ENCODE measurements around the gene NPR1.
A peak's percentile ranks its signal among the peaks of the same experiment; 100 is the strongest.

NPR1 gene

GRCh38 chr1:153684892-153685291 lies 6.4 kb downstream of the NPR1 start:
- H3K36me3 ChIP-seq (ENCODE audit: control insufficient read depth, insufficient read depth, low read length): peaks cover 13% of the 10 kb centered on the region
- peaks cover 25% of the 10 kb centered on the region for H3K4me1 ChIP-seq (ENCODE audit: control insufficient read depth, insufficient read depth, low read length)
- H3K27ac ChIP-seq (ENCODE audit: low read depth, low read length): no peak overlapping the region
- H3K9me3 ChIP-seq (ENCODE audit: control insufficient read depth, insufficient read depth, low read depth, low read length): no peaks in the 10 kb centered on the region
- no peak overlapping the region for H3K9ac ChIP-seq (ENCODE audit: low read length)
- peaks cover 15% of the 10 kb centered on the region for H3K27me3 ChIP-seq (ENCODE audit: control insufficient read depth, insufficient read depth, low read length)
- no peak overlapping the region for H3K4me3 ChIP-seq (ENCODE audit: low read depth, low read length)

GRCh38 chr1:153685544-153686340 lies 7.3 kb downstream of the NPR1 start:
- Histone ChIP-seq H3K4me1 (ENCODE audit: control insufficient read depth, insufficient read depth, low read length) (peaks cover 24% of the 10 kb centered on the region; the same call in 1 of the 2 replicates), H3K27me3 (ENCODE audit: control insufficient read depth, insufficient read depth, low read length) (peaks cover 7% of the 10 kb centered on the region), H3K9ac (ENCODE audit: low read length) (no peak overlapping the region), H3K27ac (ENCODE audit: low read depth, low read length) (no peak overlapping the region), H3K4me3 (ENCODE audit: low read depth, low read length) (no peak overlapping the region), H3K9me3 (ENCODE audit: control insufficient read depth, insufficient read depth, low read depth, low read length) (no peaks in the 10 kb centered on the region), H3K36me3 (ENCODE audit: control insufficient read depth, insufficient read depth, low read length) (peaks cover 13% of the 10 kb centered on the region)

- Histone ChIP-seq H3K9me3 (ENCODE audit: control insufficient read depth, insufficient read depth, low read depth, low read length) (no peaks in the 10 kb centered on the region), H3K36me3 (ENCODE audit: control insufficient read depth, insufficient read depth, low read length) (peaks cover 13% of the 10 kb centered on the region), H3K9ac (ENCODE audit: low read length) (no peak overlapping the region), H3K27ac (ENCODE audit: low read depth, low read length) (no peak overlapping the region), H3K27me3 (ENCODE audit: control insufficient read depth, insufficient read depth, low read length) (no peaks in the 10 kb centered on the region), H3K4me3 (ENCODE audit: low read depth, low read length) (no peak overlapping the region), H3K4me1 (ENCODE audit: control insufficient read depth, insufficient read depth, low read length) (peaks cover 22% of the 10 kb centered on the region; the same call in 1 of the 2 replicates)
Measured at GRCh38 chr1:153687346-153688125, 9.0 kb downstream of the NPR1 start.

GRCh38 chr1:153688276-153688675 lies 9.8 kb downstream of the NPR1 start:
- Histone ChIP-seq H3K27me3 (ENCODE audit: control insufficient read depth, insufficient read depth, low read length) (no peaks in the 10 kb centered on the region), H3K4me1 (ENCODE audit: control insufficient read depth, insufficient read depth, low read length) (peaks cover 22% of the 10 kb centered on the region; the same call in 1 of the 2 replicates), H3K36me3 (ENCODE audit: control insufficient read depth, insufficient read depth, low read length) (peaks cover 13% of the 10 kb centered on the region), H3K9ac (ENCODE audit: low read length) (no peak overlapping the region), H3K4me3 (ENCODE audit: low read depth, low read length) (no peak overlapping the region), H3K9me3 (ENCODE audit: control insufficient read depth, insufficient read depth, low read depth, low read length) (no peaks in the 10 kb centered on the region), H3K27ac (ENCODE audit: low read depth, low read length) (no peak overlapping the region)

- Histone ChIP-seq H3K36me3 (ENCODE audit: control insufficient read depth, insufficient read depth, low read length) (peaks cover 13% of the 10 kb centered on the region), H3K4me1 (ENCODE audit: control insufficient read depth, insufficient read depth, low read length) (peaks cover 22% of the 10 kb centered on the region; the same call in 1 of the 2 replicates), H3K9ac (ENCODE audit: low read length) (no peak overlapping the region), H3K9me3 (ENCODE audit: control insufficient read depth, insufficient read depth, low read depth, low read length) (no peaks in the 10 kb centered on the region), H3K27ac (ENCODE audit: low read depth, low read length) (no peak overlapping the region), H3K27me3 (ENCODE audit: control insufficient read depth, insufficient read depth, low read length) (no peaks in the 10 kb centered on the region), H3K4me3 (ENCODE audit: low read depth, low read length) (no peak overlapping the region)
Measured at GRCh38 chr1:153688736-153689328, 10.3 kb downstream of the NPR1 start.

GRCh38 chr1:153693466-153693865 lies 15.0 kb downstream of the NPR1 start:
- no peak overlapping the region for H3K9ac ChIP-seq (ENCODE audit: low read length)
- H3K4me3 ChIP-seq (ENCODE audit: low read depth, low read length): no peak overlapping the region
- 0 out of 2 replicates have a peak, but pooled peaks cover 6% of the 10 kb centered on the region for H3K36me3 ChIP-seq (ENCODE audit: control insufficient read depth, insufficient read depth, low read length)
- no peaks in the 10 kb centered on the region for H3K27me3 ChIP-seq (ENCODE audit: control insufficient read depth, insufficient read depth, low read length)
- no peak overlapping the region for H3K27ac ChIP-seq (ENCODE audit: low read depth, low read length)
- H3K9me3 ChIP-seq (ENCODE audit: control insufficient read depth, insufficient read depth, low read depth, low read length): no peaks in the 10 kb centered on the region
- H3K4me1 ChIP-seq (ENCODE audit: control insufficient read depth, insufficient read depth, low read length): peaks cover 28% of the 10 kb centered on the region

- no peak overlapping the region for H3K27ac ChIP-seq (ENCODE audit: low read depth, low read length)
Measured at GRCh38 chr1:153696741-153697140, 18.3 kb downstream of the NPR1 start.

GRCh38 chr1:153697191-153698019 lies 18.9 kb downstream of the NPR1 start:
- Histone ChIP-seq H3K4me1 (ENCODE audit: control insufficient read depth, insufficient read depth, low read length) (peaks cover 29% of the 10 kb centered on the region), H3K9ac (ENCODE audit: low read length) (peak overlapping the region; percentile 68), H3K27me3 (ENCODE audit: control insufficient read depth, insufficient read depth, low read length) (no peaks in the 10 kb centered on the region), H3K27ac (ENCODE audit: low read depth, low read length) (peak overlapping the region; percentile 80), H3K36me3 (ENCODE audit: control insufficient read depth, insufficient read depth, low read length) (no peaks in the 10 kb centered on the region), H3K4me3 (ENCODE audit: low read depth, low read length) (peak overlapping the region; percentile 39), H3K9me3 (ENCODE audit: control insufficient read depth, insufficient read depth, low read depth, low read length) (no peaks in the 10 kb centered on the region)

More at GRCh38 chr1:153696741-153697140, 18.3 kb downstream of the NPR1 start:
- Histone ChIP-seq H3K9me3 (ENCODE audit: control insufficient read depth, insufficient read depth, low read depth, low read length) (no peaks in the 10 kb centered on the region), H3K4me1 (ENCODE audit: control insufficient read depth, insufficient read depth, low read length) (peaks cover 29% of the 10 kb centered on the region), H3K9ac (ENCODE audit: low read length) (no peak overlapping the region), H3K4me3 (ENCODE audit: low read depth, low read length) (no peak overlapping the region), H3K36me3 (ENCODE audit: control insufficient read depth, insufficient read depth, low read length) (no peaks in the 10 kb centered on the region), H3K27me3 (ENCODE audit: control insufficient read depth, insufficient read depth, low read length) (no peaks in the 10 kb centered on the region)

GRCh38 chr1:153698020-153698922 lies 19.8 kb downstream of the NPR1 start:
- H3K36me3 ChIP-seq (ENCODE audit: control insufficient read depth, insufficient read depth, low read length): no peaks in the 10 kb centered on the region
- peak overlapping the region; percentile 80 for H3K27ac ChIP-seq (ENCODE audit: low read depth, low read length)
- H3K4me1 ChIP-seq (ENCODE audit: control insufficient read depth, insufficient read depth, low read length): peaks cover 29% of the 10 kb centered on the region
- peak overlapping the region; percentile 68 for H3K9ac ChIP-seq (ENCODE audit: low read length)
- no peaks in the 10 kb centered on the region for H3K9me3 ChIP-seq (ENCODE audit: control insufficient read depth, insufficient read depth, low read depth, low read length)
- H3K4me3 ChIP-seq (ENCODE audit: low read depth, low read length): peak overlapping the region; percentile 39
- H3K27me3 ChIP-seq (ENCODE audit: control insufficient read depth, insufficient read depth, low read length): no peaks in the 10 kb centered on the region

Data from HUES6 (cell line).